Testis (tissue), 3 donors: ENCODE data around the gene CMTM4. TPM values are rescaled to one million over a fixed set of nuclear protein-coding genes. Genes with fewer than 3 reads are reported as not detected.

Experiments
- DNase-seq: peaks from one replicate; pipeline ENCODE4 v3.0.0-alpha.2; 2019
- H3K27ac ChIP-seq, 2 donors: fragments of 200-600 bp; sonication (generic); one replicate each; pipeline ENCODE4 v1.5.1; 2019
- H3K27me3 ChIP-seq: fragments of 200-600 bp; sonication (generic); one replicate; pipeline ENCODE4 v1.5.1; 2019
- H3K36me3 ChIP-seq: fragments of 200-600 bp; sonication (generic); one replicate; pipeline ENCODE4 v1.5.1; 2017; ENCODE audit warnings: low read depth; ENCODE audit errors: missing control alignments
- H3K4me1 ChIP-seq: fragments of 200-600 bp; sonication (generic); one replicate; pipeline ENCODE4 v1.5.1; 2019
- H3K4me3 ChIP-seq, 2 donors: fragments of 200-600 bp; sonication (generic); one replicate each; pipeline ENCODE4 v1.5.1; 2017 to 2019
- H3K9me3 ChIP-seq: fragments of 200-600 bp; sonication (generic); one replicate; pipeline ENCODE4 v1.5.1; 2017
- POLR2A ChIP-seq: fragments of 450-650 bp; IDR thresholded peaks from one replicate; pipeline ENCODE4 v1.6.1; 2017; ENCODE audit warnings: antibody characterized with exemption, mild to moderate bottlenecking, moderate library complexity
- WGBS, 2 donors: methylation state at CpG; one replicate each; pipeline ENCODE4 v1.1.5; 2018; 5-methylcytosine and 5-hydroxymethylcytosine counted together
- intact Hi-C: fragments of 100-400 bp; cut with DNase I; formaldehyde crosslinking; loops from one replicate; pipeline ENCODE4 v1.15.1; 2023; ENCODE audit warnings: low total_unique reads
- polyA plus RNA-seq: library from polyadenylated mRNA; stranded (reverse); fragments of 350-450 nt; fragmentation: Illumina TruSeq; extraction: RNeasy Lipid Tissue Mini Kit (QIAGEN cat#74804); gene quantifications from one replicate; pipeline ENCODE4 v1.2.3, GENCODE V29; 2014; ENCODE audit warnings: low read depth, low replicate concordance; ENCODE audit not compliant: insufficient read depth
- total RNA-seq, 2 donors: library from RNA; depleted of rRNA; stranded (reverse); fragments of >200 nt; gene quantifications; one replicate each; pipeline ENCODE4 v1.2.3, GENCODE V29; 2016
- TF ChIP-seq, protein P1 (sequence below), 3 experiments: fragments of 450-650 bp in 2 of 3; fragments of 200-600 bp in 1 of 3; sonication (generic) in 1 of 3; IDR thresholded peaks; one replicate each; pipeline ENCODE4 v1.5.1; 2016 to 2019; ENCODE audit warnings: antibody characterized with exemption in 3 of 3, mild to moderate bottlenecking in 2 of 3, moderate library complexity in 1 of 3

The CMTM4 gene
- total and polyA plus RNA-seq, 3 donors from 2014 or later = 22.2 to 59.2 (median 50.9) TPM

DNA sequence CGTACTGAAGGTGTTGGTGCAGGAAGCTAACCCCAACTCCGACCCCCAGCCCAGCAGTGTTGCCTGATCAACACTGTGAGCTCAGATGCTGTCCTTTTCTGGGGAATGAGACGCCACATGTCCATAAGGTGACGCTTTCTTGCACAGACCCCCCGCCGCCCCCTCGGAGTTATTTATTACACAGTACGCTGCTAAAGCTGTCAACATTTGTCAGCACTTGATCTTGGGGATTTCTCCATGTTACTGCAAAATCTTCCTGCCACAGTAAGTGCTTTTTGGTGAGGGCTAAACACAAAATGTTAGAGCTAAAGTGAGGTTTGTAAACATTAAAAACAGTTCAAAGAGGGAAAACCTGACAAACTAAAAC, 76.1 kb downstream of the CMTM4 start:
- no peaks in the 10 kb centered on the region for H3K27me3 ChIP-seq
- peaks cover 18% of the 10 kb centered on the region for H3K4me1 ChIP-seq
- DNase-seq = no peak
- no peak overlapping the region for H3K27ac ChIP-seq
- no peaks in the 10 kb centered on the region for H3K36me3 ChIP-seq
- 87 to 90% methylated on average over 6 to 8 of the region's 8 CpGs for WGBS, 2 donors
- no peaks in the 10 kb centered on the region for H3K9me3 ChIP-seq
- intact Hi-C loops = no loop called here
- no peak overlapping the region for H3K4me3 ChIP-seq
- TF ChIP-seq, protein P1, sequence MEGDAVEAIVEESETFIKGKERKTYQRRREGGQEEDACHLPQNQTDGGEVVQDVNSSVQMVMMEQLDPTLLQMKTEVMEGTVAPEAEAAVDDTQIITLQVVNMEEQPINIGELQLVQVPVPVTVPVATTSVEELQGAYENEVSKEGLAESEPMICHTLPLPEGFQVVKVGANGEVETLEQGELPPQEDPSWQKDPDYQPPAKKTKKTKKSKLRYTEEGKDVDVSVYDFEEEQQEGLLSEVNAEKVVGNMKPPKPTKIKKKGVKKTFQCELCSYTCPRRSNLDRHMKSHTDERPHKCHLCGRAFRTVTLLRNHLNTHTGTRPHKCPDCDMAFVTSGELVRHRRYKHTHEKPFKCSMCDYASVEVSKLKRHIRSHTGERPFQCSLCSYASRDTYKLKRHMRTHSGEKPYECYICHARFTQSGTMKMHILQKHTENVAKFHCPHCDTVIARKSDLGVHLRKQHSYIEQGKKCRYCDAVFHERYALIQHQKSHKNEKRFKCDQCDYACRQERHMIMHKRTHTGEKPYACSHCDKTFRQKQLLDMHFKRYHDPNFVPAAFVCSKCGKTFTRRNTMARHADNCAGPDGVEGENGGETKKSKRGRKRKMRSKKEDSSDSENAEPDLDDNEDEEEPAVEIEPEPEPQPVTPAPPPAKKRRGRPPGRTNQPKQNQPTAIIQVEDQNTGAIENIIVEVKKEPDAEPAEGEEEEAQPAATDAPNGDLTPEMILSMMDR (IDR thresholded peaks at IDR 0.05) = no peak
- TF ChIP-seq POLR2A = no peak

- WGBS, 2 donors = 77 to 86% methylated on average over 10 to 12 of the region's 12 CpGs
- Histone ChIP-seq H3K4me1 (peaks cover 18% of the 10 kb centered on the region), H3K9me3 (no peaks in the 10 kb centered on the region), H3K4me3 (no peak overlapping the region), H3K36me3 (no peaks in the 10 kb centered on the region), H3K27me3 (no peaks in the 10 kb centered on the region), H3K27ac (no peak overlapping the region)
- TF ChIP-seq, protein P1 (IDR thresholded peaks at IDR 0.05) = no peak
- no peak for TF ChIP-seq POLR2A
- intact Hi-C loops = no loop called here
- no peak for DNase-seq
These were observed 76.8 kb downstream of the CMTM4 start for GRCh38 chr16:66619534-66620428.

DNA sequence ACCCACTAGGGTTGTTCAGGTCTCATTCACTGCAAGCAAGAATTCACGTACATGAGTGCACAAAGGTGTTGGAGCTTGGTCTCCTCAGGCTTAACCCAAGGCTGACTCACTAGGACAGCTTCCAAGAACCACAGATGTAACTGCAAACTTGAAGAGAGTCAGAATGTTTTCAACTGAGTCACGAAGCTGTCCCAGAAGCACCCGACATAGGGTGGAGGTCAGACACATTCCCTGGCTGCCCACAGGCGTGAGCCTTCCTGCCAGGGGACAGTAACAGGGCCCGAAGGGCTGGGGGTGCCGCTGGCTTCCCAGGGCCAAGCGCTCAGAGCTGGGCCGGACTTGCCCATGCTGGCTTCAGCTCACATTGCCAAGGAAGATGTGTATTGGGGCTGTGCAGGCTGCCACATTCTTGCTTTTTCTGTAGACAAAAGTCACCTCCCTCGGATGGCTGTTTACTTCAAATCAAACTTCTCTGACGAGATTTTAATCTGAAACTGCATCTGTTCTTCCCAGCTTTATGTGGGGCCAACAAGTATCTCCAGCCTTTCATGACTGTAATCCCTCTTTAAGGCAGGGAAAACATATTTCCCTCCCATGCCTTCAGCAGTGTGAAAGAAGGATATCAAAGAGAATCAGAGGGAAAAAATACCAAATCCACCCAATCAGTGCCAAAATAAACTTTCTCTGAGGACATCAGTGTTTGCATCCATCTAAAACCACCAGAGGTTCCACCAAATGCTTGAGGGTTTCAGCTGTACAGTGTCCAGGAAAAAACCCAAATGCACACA, 77.8 kb downstream of the CMTM4 start:
- Histone ChIP-seq H3K36me3 (no peaks in the 10 kb centered on the region), H3K27ac (no peak overlapping the region), H3K4me1 (peaks cover 18% of the 10 kb centered on the region), H3K4me3 (no peak overlapping the region), H3K27me3 (no peaks in the 10 kb centered on the region), H3K9me3 (no peaks in the 10 kb centered on the region)
- WGBS, 2 donors = 55 to 64% methylated on average over 10 of the region's 10 CpGs
- no peak for DNase-seq
- TF ChIP-seq, protein P1 (IDR thresholded peaks at IDR 0.05) = no peak
- no peak for TF ChIP-seq POLR2A
- intact Hi-C loops = no loop called here

- no peaks in the 10 kb centered on the region for H3K27me3 ChIP-seq
These were observed 78.8 kb downstream of the CMTM4 start for GRCh38 chr16:66617728-66618127.

More at GRCh38 chr16:66617728-66618127, 78.8 kb downstream of the CMTM4 start:
- Histone ChIP-seq H3K27ac (peak overlapping the region; percentile 47 to 53), H3K9me3 (no peaks in the 10 kb centered on the region), H3K4me3 (no peak overlapping the region), H3K36me3 (no peaks in the 10 kb centered on the region), H3K4me1 (peaks cover 18% of the 10 kb centered on the region)
- TF ChIP-seq POLR2A = no peak
- TF ChIP-seq, protein P1 (IDR thresholded peaks at IDR 0.05) = no peak
- DNase-seq = no peak
- WGBS, 2 donors = 60 to 69% methylated on average over 7 of the region's 7 CpGs
- intact Hi-C loops = no loop called here
